Keratinocyte (primary cell): ENCODE data around the gene FCMR.

Experiments used
- CTCF ChIP-seq, 3 experiments: IDR thresholded peaks in 1 of 3; conservative IDR thresholded peaks in 1 of 3; optimal IDR thresholded peaks in 1 of 3; 2 replicates in 2 of 3; 3 replicates in 1 of 3; pipeline versions ENCODE3 to v1.5.1; 2011; ENCODE audit warnings: low read length in 3 of 3, mild to moderate bottlenecking in 3 of 3, moderate library complexity in 2 of 3, control low read depth in 1 of 3, inconsistent platforms in 1 of 3; ENCODE audit not compliant: insufficient read depth in 2 of 3; ENCODE audit errors: extremely low read depth in 1 of 3
- EZH2 ChIP-seq: IDR thresholded peaks from one replicate; pipeline ENCODE4 v1.6.1; 2012; ENCODE audit warnings: inconsistent platforms, mild to moderate bottlenecking, low read length, moderate library complexity

- TF ChIP-seq CTCF (optimal IDR thresholded peaks at IDR 0.05 in 1 of 3, IDR thresholded peaks at IDR 0.05 in 1 of 3, conservative IDR thresholded peaks at IDR 0.05 in 1 of 3; ENCODE audit: extremely low read depth in 1 of 3, insufficient read depth in 2 of 3, low read length in 3 of 3) (no peak), EZH2 (no peak)
Observed at GRCh38 chr1:206901944-206902343, 19.8 kb downstream of the FCMR start.
